ENCODE measurements around the gene VAMP5. TPM values are rescaled to one million over a fixed set of nuclear protein-coding genes. Genes with fewer than 3 reads are reported as not detected.

The VAMP5 gene
- total and polyA plus RNA-seq, 2 donors (not counting 1 experiment from before 2014, with no cell fraction given): 16.9 to 28.6 TPM

DNA sequence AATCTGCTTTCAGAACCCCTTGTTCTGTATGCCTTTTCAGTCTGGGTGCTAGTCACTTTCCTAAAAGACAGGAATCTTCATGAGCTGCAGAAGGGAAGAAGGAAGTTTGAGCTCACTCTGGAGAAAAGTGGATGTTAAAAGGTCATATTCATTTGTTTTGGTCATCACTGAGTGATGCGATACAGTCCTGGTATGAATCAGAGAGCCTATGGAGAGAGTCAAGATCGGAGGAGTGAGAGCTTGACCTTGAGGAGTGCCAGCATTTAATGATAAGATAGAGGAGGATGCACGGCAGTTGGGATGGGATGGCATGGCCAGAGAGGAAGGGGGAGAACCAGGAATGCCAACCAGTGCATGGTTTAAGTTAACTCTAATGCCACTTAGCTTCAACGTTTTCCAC is 51.4 kb downstream of the VAMP5 start:
- intact Hi-C loops (cut with micrococcal nuclease): no loop called here
- no peak for ATAC-seq (ENCODE audit: low read depth)
- 80% methylated on average over 2 of the region's 4 CpGs for WGBS (ENCODE audit: insufficient coverage)

DNA sequence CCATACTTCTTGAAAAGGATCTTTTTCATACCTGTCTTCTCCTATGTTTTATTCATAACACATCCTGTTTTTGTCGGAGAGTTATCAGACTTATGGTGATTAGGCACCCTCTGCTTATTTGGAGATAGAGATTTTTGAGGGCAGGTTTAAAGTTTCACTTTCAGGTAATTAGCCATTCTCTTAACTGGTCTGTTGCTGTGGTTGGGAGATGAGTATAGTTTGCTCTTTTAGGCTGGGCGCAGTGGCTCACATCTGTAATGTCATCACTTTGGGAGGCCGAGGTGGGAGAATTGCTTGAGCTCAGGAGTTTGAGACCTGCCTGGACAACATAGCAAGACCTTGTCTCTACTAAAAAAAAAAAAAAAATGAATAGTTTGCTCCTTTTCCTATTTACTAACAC is 58.5 kb downstream of the VAMP5 start:
- TF ChIP-seq EZH2 (IDR thresholded peaks at IDR 0.05; ENCODE audit: borderline replicate concordance, insufficient read depth, low read depth, low read length, poor library complexity, severe bottlenecking): no peak
- TF ChIP-seq, protein P1, sequence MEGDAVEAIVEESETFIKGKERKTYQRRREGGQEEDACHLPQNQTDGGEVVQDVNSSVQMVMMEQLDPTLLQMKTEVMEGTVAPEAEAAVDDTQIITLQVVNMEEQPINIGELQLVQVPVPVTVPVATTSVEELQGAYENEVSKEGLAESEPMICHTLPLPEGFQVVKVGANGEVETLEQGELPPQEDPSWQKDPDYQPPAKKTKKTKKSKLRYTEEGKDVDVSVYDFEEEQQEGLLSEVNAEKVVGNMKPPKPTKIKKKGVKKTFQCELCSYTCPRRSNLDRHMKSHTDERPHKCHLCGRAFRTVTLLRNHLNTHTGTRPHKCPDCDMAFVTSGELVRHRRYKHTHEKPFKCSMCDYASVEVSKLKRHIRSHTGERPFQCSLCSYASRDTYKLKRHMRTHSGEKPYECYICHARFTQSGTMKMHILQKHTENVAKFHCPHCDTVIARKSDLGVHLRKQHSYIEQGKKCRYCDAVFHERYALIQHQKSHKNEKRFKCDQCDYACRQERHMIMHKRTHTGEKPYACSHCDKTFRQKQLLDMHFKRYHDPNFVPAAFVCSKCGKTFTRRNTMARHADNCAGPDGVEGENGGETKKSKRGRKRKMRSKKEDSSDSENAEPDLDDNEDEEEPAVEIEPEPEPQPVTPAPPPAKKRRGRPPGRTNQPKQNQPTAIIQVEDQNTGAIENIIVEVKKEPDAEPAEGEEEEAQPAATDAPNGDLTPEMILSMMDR (IDR thresholded peaks at IDR 0.05): no peak
- ChIA-PET POLR2A (no interaction called here), CTCF (interaction anchor here (0.7 to 4.1 kb wide), 2 partner anchors 6 to 269 kb away, joined by 3 to 22 read pairs; no protein-coding TSS in a partner anchor)
- Histone ChIP-seq H4K20me1 (ENCODE audit: control insufficient read depth, insufficient read depth, low read length, poor library complexity, severe bottlenecking) (peaks cover 16% of the 10 kb centered on the region), H3K9me3 (ENCODE audit: control extremely low read depth in 1 of 3, control insufficient read depth in 2 of 3, insufficient read depth in 1 of 3, low read length in 2 of 3) (no peaks in the 10 kb centered on the region), H3K9ac (ENCODE audit: low read length) (no peak overlapping the region), H3K4me3 (ENCODE audit: control extremely low read depth in 1 of 5, extremely low read depth in 1 of 5, insufficient read depth in 1 of 5, low read depth in 2 of 5, low read length in 4 of 5) (no peak overlapping the region), H3K27ac (ENCODE audit: low read length in 2 of 2) (no peak overlapping the region), H2AFZ (ENCODE audit: insufficient read depth, low read depth, low read length, poor library complexity, severe bottlenecking) (no peak overlapping the region), H3K4me2 (replicated peaks; ENCODE audit: low read depth, low read length, poor library complexity, severe bottlenecking) (no peak overlapping the region), H3K79me2 (ENCODE audit: control insufficient read depth, insufficient read depth, low read length) (peaks cover 17% of the 10 kb centered on the region), H3K4me1 (ENCODE audit: control insufficient read depth in 2 of 2, insufficient read depth in 2 of 2, low read length in 2 of 2) (peaks cover 6 to 9% of the 10 kb centered on the region in 2 donors), H3K36me3 (replicated peaks in 1 of 2; ENCODE audit: control extremely low read depth in 1 of 2, control insufficient read depth in 1 of 2, extremely low read depth in 1 of 2, insufficient read depth in 2 of 2, low read length in 1 of 2) (peaks cover 10 to 93% of the 10 kb centered on the region in 2 experiments), H3K27me3 (replicated peaks in 1 of 4; ENCODE audit: control extremely low read depth in 1 of 4, control insufficient read depth in 3 of 4, insufficient read depth in 4 of 4, low read length in 3 of 4) (no peaks in the 10 kb centered on the region)
- no CpG with 5 or more reads among the region's 3 CpGs for WGBS (ENCODE audit: insufficient coverage)
- intact Hi-C loops (cut with micrococcal nuclease): no loop called here
- Mint-ChIP-seq H3K27me3 (no peaks in the 10 kb centered on the region), H3K4me1 (peaks cover 5% of the 10 kb centered on the region), H3K9me3 (ENCODE audit: insufficient read depth) (no peaks in the 10 kb centered on the region), H3K27ac (no peak overlapping the region), H3K4me3 (no peak overlapping the region)
- DNase-seq: no peak
- ATAC-seq (ENCODE audit: low read depth): no peak

More for the DNA sequence above, 51.4 kb downstream of the VAMP5 start:
- H3K27ac Mint-ChIP-seq: no peak overlapping the region
- Histone ChIP-seq H2AFZ (ENCODE audit: insufficient read depth, low read depth, low read length, poor library complexity, severe bottlenecking) (no peak overlapping the region), H3K36me3 (replicated peaks in 1 of 2; ENCODE audit: control extremely low read depth in 1 of 2, control insufficient read depth in 1 of 2, extremely low read depth in 1 of 2, insufficient read depth in 2 of 2, low read length in 1 of 2) (peaks cover 7 to 86% of the 10 kb centered on the region in 2 experiments), H3K9ac (ENCODE audit: low read length) (no peak overlapping the region), H3K9me3 (ENCODE audit: control extremely low read depth in 1 of 3, control insufficient read depth in 2 of 3, insufficient read depth in 1 of 3, low read length in 2 of 3) (no peaks in the 10 kb centered on the region), H3K4me3 (ENCODE audit: control extremely low read depth in 1 of 5, extremely low read depth in 1 of 5, insufficient read depth in 1 of 5, low read depth in 2 of 5, low read length in 4 of 5) (no peak overlapping the region), H3K4me2 (replicated peaks; ENCODE audit: low read depth, low read length, poor library complexity, severe bottlenecking) (no peak overlapping the region), H3K27me3 (replicated peaks in 1 of 4; ENCODE audit: control extremely low read depth in 1 of 4, control insufficient read depth in 3 of 4, insufficient read depth in 4 of 4, low read length in 3 of 4) (no peaks in the 10 kb centered on the region), H3K4me1 (ENCODE audit: control insufficient read depth in 2 of 2, insufficient read depth in 2 of 2, low read length in 2 of 2) (no peaks in the 10 kb centered on the region), H3K79me2 (ENCODE audit: control insufficient read depth, insufficient read depth, low read length) (peaks cover 34% of the 10 kb centered on the region), H3K27ac (ENCODE audit: low read length in 2 of 2) (no peak overlapping the region), H4K20me1 (ENCODE audit: control insufficient read depth, insufficient read depth, low read length, poor library complexity, severe bottlenecking) (peaks cover 13% of the 10 kb centered on the region)
- no peak overlapping the region for H3K4me3 Mint-ChIP-seq
- no peaks in the 10 kb centered on the region for H3K27me3 Mint-ChIP-seq
- DNase-seq: no peak
- no peaks in the 10 kb centered on the region for H3K9me3 Mint-ChIP-seq (ENCODE audit: insufficient read depth)
- TF ChIP-seq EZH2 (IDR thresholded peaks at IDR 0.05; ENCODE audit: borderline replicate concordance, insufficient read depth, low read depth, low read length, poor library complexity, severe bottlenecking): no peak
- TF ChIP-seq, protein P1 (IDR thresholded peaks at IDR 0.05): no peak
- H3K4me1 Mint-ChIP-seq: peaks cover 4% of the 10 kb centered on the region
- ChIA-PET CTCF (interaction anchor here (1.2 to 8.4 kb wide), 6 partner anchors 9 to 71 kb away, joined by 3 to 134 read pairs (median 22); no protein-coding TSS in a partner anchor), POLR2A (interaction anchor here (0.6 kb wide), 1 partner anchor 146 kb away, joined by 4 read pairs; no protein-coding TSS in a partner anchor)

Measured in B cell (primary cell).